Stomach (tissue), 9 donors: ENCODE data around the gene RHBDD2. TPM values are rescaled to one million over a fixed set of nuclear protein-coding genes. Genes with fewer than 3 reads are reported as not detected.
"Not testable (repeated sequence)": the region's sequence is repeated elsewhere in the genome, so short reads cannot be mapped to it uniquely, and the experiment has no call there.

Experiments used
- DNase-seq, 2 donors: peaks; one replicate each; pipeline versions ENCODE4 v3.0.0 to v3.0.0-alpha.2; 2013 to 2019
- H3K27ac ChIP-seq, 5 donors: fragments of 200-600 bp in 4 of 5; sonication (generic) in 4 of 5; one replicate each; pipeline ENCODE4 v1.5.1; 2013 to 2019; ENCODE audit warnings: mild to moderate bottlenecking in 1 of 5, moderate library complexity in 1 of 5
- H3K27me3 ChIP-seq, 3 donors: fragments of 200-600 bp; sonication (generic); one replicate each; pipeline ENCODE4 v1.5.1; 2017 to 2019; ENCODE audit warnings: mixed run types in 1 of 3
- H3K36me3 ChIP-seq, 4 donors: fragments of 200-600 bp; sonication (generic); 1 replicate in 3 of 4; 2 replicates in 1 of 4; pipeline ENCODE4 v1.5.1; 2016 to 2019
- H3K4me1 ChIP-seq, 4 donors: fragments of 200-600 bp; sonication (generic); one replicate each; pipeline ENCODE4 v1.5.1; 2016 to 2019
- H3K4me3 ChIP-seq, 4 donors: fragments of 200-600 bp; sonication (generic) in 3 of 4; one replicate each; pipeline ENCODE4 v1.5.1; 2016 to 2019; ENCODE audit warnings: mild to moderate bottlenecking in 1 of 4
- H3K9me3 ChIP-seq, 4 donors: fragments of 200-600 bp; sonication (generic); one replicate each; pipeline ENCODE4 v1.5.1; 2016 to 2019
- EP300 ChIP-seq: sonication (generic); formaldehyde crosslinking; IDR thresholded peaks from one replicate; pipeline ENCODE4 v1.6.1; 2017; ENCODE audit warnings: antibody characterized with exemption
- POLR2A ChIP-seq, 4 donors: fragments of 450-650 bp; IDR thresholded peaks; one replicate each; pipeline ENCODE4 v1.6.1; 2016; ENCODE audit warnings: antibody characterized with exemption in 4 of 4, control low read depth in 2 of 4, mild to moderate bottlenecking in 1 of 4, moderate library complexity in 1 of 4
- POLR2AphosphoS5 ChIP-seq, 3 donors: sonication (generic); formaldehyde crosslinking; IDR thresholded peaks; one replicate each; pipeline ENCODE4 v1.6.1; 2016; ENCODE audit warnings: antibody characterized with exemption in 3 of 3
- whole genome bisulfite sequencing, 5 donors: extraction: QIAGEN DNeasy Blood & Tissue Kit in 3 of 5; methylation state at CpG; one replicate each; pipeline versions ENCODE4 v1.1.5 to v1.1.7; 2013 to 2018; 5-methylcytosine and 5-hydroxymethylcytosine counted together
- intact Hi-C: fragments of 100-400 bp; cut with DNase I; formaldehyde crosslinking; loops from one replicate; pipeline ENCODE4 v1.15.1; 2023; ENCODE audit warnings: low total_unique reads
- polyA plus RNA-seq, 3 donors: library from polyadenylated mRNA; stranded (reverse); fragments of 200-250 nt; gene quantifications; one replicate each; pipeline ENCODE4 v1.2.3, GENCODE V29; 2013
- total RNA-seq, 5 donors: library from RNA; depleted of rRNA; stranded (reverse); fragments of >200 nt; gene quantifications; one replicate each; pipeline versions ENCODE4 v1.1.0 to v1.2.3, GENCODE V29; 2014 to 2016
- TF ChIP-seq, protein P1 (sequence below), 7 experiments: fragments of 450-650 bp in 4 of 7; fragments of 200-600 bp in 3 of 7; sonication (generic) in 3 of 7; IDR thresholded peaks; one replicate each; pipeline ENCODE4 v1.5.1; 2016 to 2019; ENCODE audit warnings: antibody characterized with exemption in 7 of 7, control low read depth in 2 of 7, mild to moderate bottlenecking in 1 of 7
- donor health status: healthy with polysubstance abuse.
- donor health status: Bipolar disorder and iron deficiency.
- donor health status: healthy.

RHBDD2 gene
- total and polyA plus RNA-seq, 8 donors, result 15.8 to 95.9 (median 45.5) TPM

DNA sequence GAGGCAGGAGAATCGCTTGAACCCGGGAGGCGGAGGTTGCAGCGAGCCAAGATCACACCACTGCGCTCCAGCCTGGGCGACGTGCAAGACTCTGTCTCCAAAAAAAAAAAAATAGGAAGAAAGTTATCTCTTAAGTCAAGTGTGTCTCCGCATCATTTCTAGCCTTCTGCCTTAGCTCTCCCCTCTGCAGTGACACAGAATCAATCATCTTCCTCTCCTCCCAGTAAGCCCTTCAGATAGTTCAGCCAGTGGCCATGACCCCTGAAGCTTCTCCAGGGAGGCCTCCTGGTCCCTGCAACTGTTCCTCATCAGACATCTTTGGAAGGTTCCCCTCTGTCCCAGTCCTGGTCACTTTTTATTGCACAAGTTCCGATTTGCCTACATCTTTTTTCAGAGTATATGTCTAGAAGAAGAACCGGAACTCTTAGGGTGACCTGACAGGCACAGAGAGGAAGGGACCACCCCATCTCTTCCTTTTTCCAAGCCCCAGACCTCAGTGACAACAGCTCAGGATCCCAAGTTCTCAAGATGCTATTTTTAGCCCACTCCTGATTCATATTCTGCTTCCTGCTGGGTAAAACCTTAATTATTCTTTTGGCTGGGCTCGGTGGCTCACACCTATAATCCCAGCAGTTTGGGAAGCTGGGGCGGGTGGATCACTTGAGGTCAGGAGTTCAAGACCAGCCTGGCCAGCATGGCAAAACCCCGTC lies 6.6 kb upstream of the RHBDD2 start:
- TF ChIP-seq, protein P1, sequence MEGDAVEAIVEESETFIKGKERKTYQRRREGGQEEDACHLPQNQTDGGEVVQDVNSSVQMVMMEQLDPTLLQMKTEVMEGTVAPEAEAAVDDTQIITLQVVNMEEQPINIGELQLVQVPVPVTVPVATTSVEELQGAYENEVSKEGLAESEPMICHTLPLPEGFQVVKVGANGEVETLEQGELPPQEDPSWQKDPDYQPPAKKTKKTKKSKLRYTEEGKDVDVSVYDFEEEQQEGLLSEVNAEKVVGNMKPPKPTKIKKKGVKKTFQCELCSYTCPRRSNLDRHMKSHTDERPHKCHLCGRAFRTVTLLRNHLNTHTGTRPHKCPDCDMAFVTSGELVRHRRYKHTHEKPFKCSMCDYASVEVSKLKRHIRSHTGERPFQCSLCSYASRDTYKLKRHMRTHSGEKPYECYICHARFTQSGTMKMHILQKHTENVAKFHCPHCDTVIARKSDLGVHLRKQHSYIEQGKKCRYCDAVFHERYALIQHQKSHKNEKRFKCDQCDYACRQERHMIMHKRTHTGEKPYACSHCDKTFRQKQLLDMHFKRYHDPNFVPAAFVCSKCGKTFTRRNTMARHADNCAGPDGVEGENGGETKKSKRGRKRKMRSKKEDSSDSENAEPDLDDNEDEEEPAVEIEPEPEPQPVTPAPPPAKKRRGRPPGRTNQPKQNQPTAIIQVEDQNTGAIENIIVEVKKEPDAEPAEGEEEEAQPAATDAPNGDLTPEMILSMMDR (IDR thresholded peaks at IDR 0.05), result no peak
- TF ChIP-seq EP300, result no peak
- no peak for TF ChIP-seq POLR2AphosphoS5 (IDR thresholded peaks at IDR 0.05)
- no peak for TF ChIP-seq POLR2A (IDR thresholded peaks at IDR 0.05)
- Histone ChIP-seq H3K9me3 (no peaks in the 10 kb centered on the region), H3K4me3 (no peak overlapping the region), H3K27me3 (no peaks in the 10 kb centered on the region), H3K27ac (peak overlapping the region in 4 of 5 donors; percentile 4 to 62 (median 54)), H3K4me1 (peaks cover 0 to 16% (median 2%) of the 10 kb centered on the region in 4 donors), H3K36me3 (no peaks in the 10 kb centered on the region)
- intact Hi-C loops, result no loop called here
- WGBS, 5 donors, result 39 to 70% (median 64%) methylated on average over 13 of the region's 13 CpGs
- peak in 1 of 2 donors; percentile 51 for DNase-seq

DNA sequence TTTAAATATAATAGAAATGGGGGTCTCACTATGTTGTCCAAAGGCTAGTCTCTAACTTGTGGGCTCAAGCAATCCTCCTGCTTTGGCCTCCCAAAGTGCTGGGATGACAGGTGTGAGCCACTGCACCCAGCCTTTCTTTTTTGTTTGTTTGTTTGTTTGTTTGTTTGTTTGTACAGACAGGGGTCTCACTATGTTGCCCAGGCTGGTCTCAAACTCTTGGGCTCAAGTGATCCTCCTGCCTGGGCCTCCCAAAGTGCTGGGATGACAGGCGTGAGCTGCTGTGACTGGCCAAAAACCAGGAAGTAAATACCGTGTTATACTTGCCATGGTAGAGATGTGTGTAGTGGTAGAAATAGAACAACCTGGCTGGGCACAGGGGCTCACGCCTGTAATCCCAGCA lies 4.7 kb upstream of the RHBDD2 start:
- H3K27me3 ChIP-seq, H3K4me3 ChIP-seq, intact Hi-C loops, H3K36me3 ChIP-seq, DNase-seq, H3K9me3 ChIP-seq, H3K27ac ChIP-seq: not testable (repeated sequence)
- H3K4me1 ChIP-seq, result peaks cover 0 to 28% (median 7%) of the 10 kb centered on the region in 4 donors
- 77 to 88% (median 83%) methylated on average over 3 of the region's 3 CpGs for WGBS, 5 donors

DNA sequence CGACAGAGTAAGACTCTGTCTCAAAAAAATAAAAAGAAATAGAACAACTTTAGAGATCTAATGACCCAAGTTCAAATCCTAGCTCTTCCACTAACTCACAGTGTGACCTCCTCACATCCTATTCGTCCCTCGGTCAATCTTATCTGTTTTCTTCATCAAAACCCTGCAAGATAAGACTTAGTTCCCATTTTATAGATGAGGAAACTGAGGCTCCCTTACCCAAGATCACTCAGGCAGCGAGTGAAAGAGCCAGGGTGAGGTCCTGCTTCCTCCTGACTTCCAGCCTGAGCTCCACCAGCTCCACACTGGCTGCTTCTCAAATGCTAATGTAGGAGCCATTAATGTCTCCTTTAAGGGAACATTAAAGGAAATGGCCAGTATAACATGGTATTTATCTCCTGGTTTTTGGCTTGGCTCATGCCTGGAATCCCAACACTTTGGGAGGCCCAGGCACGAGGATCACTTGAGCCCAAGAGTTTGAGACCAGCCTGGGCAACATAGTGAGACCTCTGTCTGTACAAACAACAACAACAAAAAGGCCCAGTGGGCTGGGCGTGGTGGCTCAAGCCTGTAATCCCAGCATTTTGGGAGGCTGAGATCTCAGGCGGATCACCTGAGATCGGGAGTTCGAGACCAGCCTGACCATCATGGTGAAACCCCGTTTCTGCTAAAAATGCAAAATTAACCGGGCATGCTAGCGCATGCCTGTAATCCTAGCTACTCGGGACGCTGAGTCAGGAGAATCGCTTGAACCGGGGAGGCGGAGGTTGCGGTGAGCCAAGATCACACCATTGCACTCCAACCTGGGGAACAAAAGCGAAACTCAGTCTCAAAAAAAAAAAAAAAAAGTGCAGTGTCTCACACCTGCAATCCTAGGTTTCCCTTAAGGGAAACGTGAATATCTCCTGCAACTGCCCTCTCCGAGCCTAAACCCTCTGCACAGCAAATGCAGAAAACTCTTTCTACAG lies 3.4 kb upstream of the RHBDD2 start:
- no peak overlapping the region for H3K4me3 ChIP-seq
- no peaks in the 10 kb centered on the region for H3K36me3 ChIP-seq
- no peak for TF ChIP-seq POLR2AphosphoS5 (IDR thresholded peaks at IDR 0.05)
- no peaks in the 10 kb centered on the region for H3K27me3 ChIP-seq
- H3K27ac ChIP-seq, result peak overlapping the region in 2 of 5 donors; percentile 46 to 58
- WGBS, 5 donors, result 83 to 90% (median 89%) methylated on average over 21 of the region's 21 CpGs
- intact Hi-C loops, result no loop called here
- DNase-seq, result no peak
- peaks cover 0 to 38% (median 17%) of the 10 kb centered on the region in 4 donors for H3K4me1 ChIP-seq
- no peaks in the 10 kb centered on the region for H3K9me3 ChIP-seq

DNA sequence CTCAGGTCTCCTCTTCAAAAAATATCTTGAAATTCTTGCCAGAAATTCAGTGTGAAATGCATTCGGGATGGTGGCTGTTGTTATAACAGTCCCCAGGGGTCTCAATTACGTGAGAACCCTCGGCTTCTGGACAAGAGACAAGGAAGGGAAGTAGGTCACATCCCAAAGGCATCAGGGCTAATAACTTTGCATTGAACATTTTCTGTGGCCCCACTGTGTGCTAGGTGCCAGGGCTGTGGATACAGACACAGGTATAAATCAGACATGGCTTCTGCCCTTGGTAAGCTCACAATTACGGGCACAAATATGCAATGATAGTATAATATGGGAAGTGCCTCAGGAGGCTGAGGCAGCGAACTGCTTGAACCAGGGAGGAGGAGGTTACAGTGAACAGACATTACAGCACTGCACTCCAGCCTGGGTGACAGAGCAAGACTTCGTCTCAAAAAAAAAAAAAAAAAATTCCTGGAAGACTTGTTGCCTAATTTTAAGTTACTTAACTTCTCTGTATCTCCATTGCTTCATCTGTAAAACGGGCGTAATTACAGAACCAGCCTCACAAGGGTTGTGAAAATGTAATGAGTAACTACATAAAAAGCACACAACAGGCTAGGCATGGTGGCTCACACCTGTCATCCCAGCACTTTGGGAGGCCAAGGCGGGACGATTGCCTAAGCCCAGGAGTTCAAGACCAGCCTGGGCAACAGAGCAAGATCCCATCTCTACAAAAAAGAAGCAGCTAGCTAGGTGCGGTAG lies 2.5 kb upstream of the RHBDD2 start:
- peak overlapping the region in 2 of 5 donors; percentile 60 to 65 for H3K27ac ChIP-seq
- no peaks in the 10 kb centered on the region for H3K27me3 ChIP-seq
- peaks cover under 1 to 8% (median 7%) of the 10 kb centered on the region in 4 donors for H3K36me3 ChIP-seq
- H3K9me3 ChIP-seq, result no peaks in the 10 kb centered on the region
- DNase-seq, result no peak
- peaks cover 4 to 47% (median 22%) of the 10 kb centered on the region in 4 donors for H3K4me1 ChIP-seq
- 76 to 80% (median 77%) methylated on average over 11 of the region's 11 CpGs for WGBS, 5 donors
- TF ChIP-seq, protein P1 (IDR thresholded peaks at IDR 0.05), result no peak
- TF ChIP-seq POLR2A (IDR thresholded peaks at IDR 0.05) (no peak), EP300 (no peak), POLR2AphosphoS5 (IDR thresholded peaks at IDR 0.05) (no peak)
- intact Hi-C loops, result no loop called here
- H3K4me3 ChIP-seq, result no peak overlapping the region

DNA sequence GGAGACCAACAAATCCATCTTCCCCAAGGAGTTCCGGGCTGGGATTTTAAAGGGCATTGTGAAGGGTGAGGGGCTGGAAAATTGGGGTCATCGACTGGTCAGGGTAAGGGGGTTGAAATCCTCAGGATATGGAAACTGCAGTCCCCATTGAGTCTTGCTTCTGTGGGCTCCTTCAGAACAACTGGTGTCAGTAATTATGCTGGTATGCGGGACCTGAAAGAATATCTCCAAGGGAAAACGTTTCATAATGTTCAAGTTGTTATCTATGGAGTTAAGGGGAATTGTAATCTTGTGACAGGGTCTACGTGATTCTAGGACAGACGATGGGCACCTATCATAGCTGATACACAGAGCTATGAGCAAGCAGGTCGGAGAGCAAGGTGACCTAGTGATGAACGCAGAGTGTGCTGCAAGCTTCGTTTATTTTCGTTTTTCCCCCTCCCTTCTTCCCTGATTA lies 494 bp upstream of the RHBDD2 start:
- TF ChIP-seq EP300, result no peak
- TF ChIP-seq POLR2A (IDR thresholded peaks at IDR 0.05), result no peak
- TF ChIP-seq POLR2AphosphoS5 (IDR thresholded peaks at IDR 0.05), result no peak
- TF ChIP-seq, protein P1 (IDR thresholded peaks at IDR 0.05), result no peak
- intact Hi-C loops, result no loop called here

More for the DNA sequence above, 494 bp upstream of the RHBDD2 start:
- no peak for DNase-seq
- peak overlapping the region; percentile 82 to 94 (median 86) for H3K27ac ChIP-seq
- no peaks in the 10 kb centered on the region for H3K27me3 ChIP-seq
- no peaks in the 10 kb centered on the region for H3K9me3 ChIP-seq
- WGBS, 5 donors, result 16 to 21% (median 18%) methylated on average over 10 of the region's 10 CpGs
- H3K4me1 ChIP-seq, result peaks cover 4 to 47% (median 21%) of the 10 kb centered on the region in 4 donors
- peak overlapping the region; percentile 67 to 96 (median 84) for H3K4me3 ChIP-seq
- H3K36me3 ChIP-seq, result peaks cover 20 to 29% (median 28%) of the 10 kb centered on the region in 4 donors
